Measurements from ENCODE around the gene UNC79.

Gene UNC79

GRCh38 chr14:93751946-93752655 is 321.4 kb downstream of the UNC79 start:
- DNase-seq (ENCODE audit: low read depth) = no peak

GRCh38 chr14:93752980-93753561 is 322.3 kb downstream of the UNC79 start:
- no peak for DNase-seq (ENCODE audit: low read depth)

GRCh38 chr14:93753647-93754046 is 322.9 kb downstream of the UNC79 start:
- no peak for DNase-seq (ENCODE audit: low read depth)

GRCh38 chr14:93757206-93757605 is 326.5 kb downstream of the UNC79 start:
- DNase-seq (ENCODE audit: low read depth) = no peak
